Body of pancreas (tissue), 4 donors: ENCODE data around the gene EIF4E1B. TPM values are rescaled to one million over a fixed set of nuclear protein-coding genes. Genes with fewer than 3 reads are reported as not detected.

Experiments used
- ATAC-seq: fragments of 150-250 bp; one replicate; pipeline ENCODE4 v1.9.1; 2016
- DNase-seq, 4 donors: peaks; one replicate each; pipeline ENCODE4 v3.0.0-alpha.2; 2019
- H3K27ac ChIP-seq, 4 donors: fragments of 200-600 bp; sonication (generic); 1 replicate in 3 of 4; 2 replicates in 1 of 4; pipeline versions ENCODE4 v1.5.1 to v1.6.1; 2016 to 2019; ENCODE audit warnings: mild to moderate bottlenecking in 1 of 4, mixed read lengths in 1 of 4, moderate library complexity in 1 of 4
- H3K27me3 ChIP-seq, 2 donors: fragments of 200-600 bp; sonication (generic); one replicate each; pipeline ENCODE4 v1.6.0; 2016; ENCODE audit warnings: mild to moderate bottlenecking in 1 of 2
- H3K36me3 ChIP-seq, 2 donors: fragments of 200-600 bp; sonication (generic); replicated peaks in 1 of 2; 2 replicates each; pipeline ENCODE4 v1.5.1; 2016; ENCODE audit warnings: low read depth in 2 of 2; ENCODE audit not compliant: insufficient read depth in 1 of 2
- H3K4me1 ChIP-seq: fragments of 200-600 bp; sonication (generic); one replicate; pipeline ENCODE4 v1.6.0; 2016
- H3K4me3 ChIP-seq, 2 donors: fragments of 200-600 bp; sonication (generic); 1 replicate in 1 of 2; 2 replicates in 1 of 2; pipeline ENCODE4 v1.5.1; 2016 to 2019
- H3K9me3 ChIP-seq, 3 donors: fragments of 200-600 bp; sonication (generic); 1 replicate in 2 of 3; 2 replicates in 1 of 3; pipeline ENCODE4 v1.5.1; 2016
- CTCF ChIP-seq, 7 experiments: fragments of 450-650 bp in 4 of 7; fragments of 200-600 bp in 3 of 7; sonication (generic) in 3 of 7; IDR thresholded peaks; one replicate each; pipeline ENCODE4 v1.5.1; 2016 to 2019; ENCODE audit warnings: antibody characterized with exemption in 7 of 7
- POLR2A ChIP-seq, 3 donors: fragments of 450-650 bp; IDR thresholded peaks; one replicate each; pipeline ENCODE4 v1.6.1; 2016; ENCODE audit warnings: antibody characterized with exemption in 3 of 3, mild to moderate bottlenecking in 2 of 3
- WGBS, 2 donors: methylation state at CpG; one replicate each; pipeline ENCODE4 v1.1.5; 2017; 5-methylcytosine and 5-hydroxymethylcytosine counted together
- intact Hi-C: fragments of 100-400 bp; cut with DNase I; formaldehyde crosslinking; loops from one replicate; pipeline ENCODE4 v1.15.1; 2023
- total RNA-seq, 2 donors: library from RNA; depleted of rRNA; stranded (reverse); fragments of >200 nt; gene quantifications; one replicate each; pipeline ENCODE4 v1.1.0, GENCODE V29; 2016

Gene EIF4E1B
- total RNA-seq, 2 donors from 2014 or later, result 0.26 to 11.5 TPM

GRCh38 chr5:176644294-176644693 lies 13.8 kb downstream of the EIF4E1B start:
- no peaks in the 10 kb centered on the region for H3K36me3 ChIP-seq
- H3K9me3 ChIP-seq, result no peaks in the 10 kb centered on the region
- H3K27me3 ChIP-seq, result no peaks in the 10 kb centered on the region
- ATAC-seq (no peak), DNase-seq (no peak)
- H3K27ac ChIP-seq, result no peak overlapping the region
- peaks cover 18% of the 10 kb centered on the region for H3K4me1 ChIP-seq
- 74 to 81% methylated on average over 6 to 8 of the region's 9 CpGs for WGBS, 2 donors
- TF ChIP-seq POLR2A (IDR thresholded peaks at IDR 0.05) (no peak), CTCF (IDR thresholded peaks at IDR 0.05) (no peak)
- no peak overlapping the region for H3K4me3 ChIP-seq
- intact Hi-C loops, result no loop called here

- Histone ChIP-seq H3K27me3 (no peaks in the 10 kb centered on the region), H3K4me3 (no peak overlapping the region), H3K9me3 (no peaks in the 10 kb centered on the region), H3K27ac (no peak overlapping the region), H3K4me1 (peaks cover 18% of the 10 kb centered on the region), H3K36me3 (no peaks in the 10 kb centered on the region)
- DNase-seq (no peak), ATAC-seq (no peak)
- intact Hi-C loops, result no loop called here
- 89 to 93% methylated on average over 21 to 22 of the region's 22 CpGs for WGBS, 2 donors
- TF ChIP-seq CTCF (IDR thresholded peaks at IDR 0.05) (no peak), POLR2A (IDR thresholded peaks at IDR 0.05) (no peak)
These were observed 14.6 kb downstream of the EIF4E1B start for GRCh38 chr5:176644878-176645670.

- ATAC-seq (no peak), DNase-seq (no peak)
- no peaks in the 10 kb centered on the region for H3K36me3 ChIP-seq
- no peak overlapping the region for H3K4me3 ChIP-seq
- no peaks in the 10 kb centered on the region for H3K9me3 ChIP-seq
- H3K27ac ChIP-seq, result peak overlapping the region in 3 of 4 donors; percentile 59 to 75 (median 74)
- no peak for TF ChIP-seq POLR2A (IDR thresholded peaks at IDR 0.05)
- TF ChIP-seq CTCF (IDR thresholded peaks at IDR 0.05), result no peak
- no peaks in the 10 kb centered on the region for H3K27me3 ChIP-seq
- intact Hi-C loops, result no loop called here
- 93 to 95% methylated on average over 6 to 7 of the region's 7 CpGs for WGBS, 2 donors
- peaks cover 18% of the 10 kb centered on the region for H3K4me1 ChIP-seq
These were observed 15.7 kb downstream of the EIF4E1B start for GRCh38 chr5:176646049-176646706.

- intact Hi-C loops, result no loop called here
- peak overlapping the region; percentile 40 to 75 (median 66) for H3K27ac ChIP-seq
- WGBS, 2 donors, result 26 to 88% methylated on average over 1 to 3 of the region's 11 CpGs
- no peaks in the 10 kb centered on the region for H3K36me3 ChIP-seq
- H3K9me3 ChIP-seq, result no peaks in the 10 kb centered on the region
- no peak overlapping the region for H3K4me3 ChIP-seq
- ATAC-seq, result no peak
- DNase-seq, result no peak
- TF ChIP-seq POLR2A (IDR thresholded peaks at IDR 0.05), result no peak
- TF ChIP-seq CTCF (IDR thresholded peaks at IDR 0.05), result no peak
- H3K27me3 ChIP-seq, result no peaks in the 10 kb centered on the region
- peaks cover 18% of the 10 kb centered on the region for H3K4me1 ChIP-seq
These were observed 16.2 kb downstream of the EIF4E1B start for GRCh38 chr5:176646707-176647029.
